HEK293T (cell line): Measurements from ENCODE around the gene FAM98C.

ENCODE experiments used
- CTCF ChIA-PET: fragments of 350-600 bp; formaldehyde crosslinking; extraction: SDS; loops from one replicate; lab custom pipeline; 2021; ENCODE audit warnings: antibody characterized with exemption, inconsistent platforms; lab: Yijun Ruan, JAX
- POLR2A ChIA-PET: fragments of 350-600 bp; formaldehyde crosslinking; extraction: SDS; loops from one replicate; lab custom pipeline; 2020; ENCODE audit warnings: antibody characterized with exemption, inconsistent platforms; lab: Yijun Ruan, JAX
- DNase-seq: peaks from one replicate; pipeline ENCODE4 v3.0.0; 2012; ENCODE audit warnings: mixed read lengths; ENCODE audit errors: extremely low spot score
- ARNT ChIP-seq: fragments of 450-650 bp; IDR thresholded peaks from 2 replicates; pipeline ENCODE4 v1.6.1; 2017; ENCODE audit warnings: mild to moderate bottlenecking
- BHLHE40 ChIP-seq: fragments of 450-650 bp; IDR thresholded peaks from 2 replicates; pipeline ENCODE4 v1.6.1; 2016; ENCODE audit warnings: mild to moderate bottlenecking, moderate library complexity, borderline replicate concordance
- CTBP1 ChIP-seq: fragments of 450-650 bp; IDR thresholded peaks from 2 replicates; pipeline ENCODE4 v1.6.1; 2016; ENCODE audit warnings: borderline replicate concordance
- ELF4 ChIP-seq: fragments of 450-650 bp; IDR thresholded peaks from 2 replicates; pipeline ENCODE4 v1.6.1; 2017; ENCODE audit warnings: antibody characterized with exemption
- FOXA1 ChIP-seq: fragments of 450-650 bp; IDR thresholded peaks from 2 replicates; pipeline ENCODE4 v1.6.1; 2016; ENCODE audit warnings: mild to moderate bottlenecking
- FOXK2 ChIP-seq: fragments of 450-650 bp; IDR thresholded peaks from 2 replicates; pipeline ENCODE4 v1.6.1; 2016; ENCODE audit warnings: mild to moderate bottlenecking
- FOXM1 ChIP-seq: fragments of 450-650 bp; IDR thresholded peaks from 2 replicates; pipeline ENCODE4 v1.6.1; 2017; ENCODE audit warnings: mild to moderate bottlenecking, borderline replicate concordance
- HDGF ChIP-seq: fragments of 450-650 bp; IDR thresholded peaks from 2 replicates; pipeline ENCODE4 v1.6.1; 2017; ENCODE audit warnings: antibody characterized with exemption, borderline replicate concordance
- L3MBTL2 ChIP-seq: fragments of 450-650 bp; conservative IDR thresholded peaks from 2 replicates; pipeline ENCODE4 v1.6.1; 2016; ENCODE audit warnings: mild to moderate bottlenecking
- LEF1 ChIP-seq: fragments of 450-650 bp; IDR thresholded peaks from 2 replicates; pipeline ENCODE4 v1.6.1; 2017; ENCODE audit warnings: mild to moderate bottlenecking, borderline replicate concordance
- NFRKB ChIP-seq: fragments of 450-650 bp; IDR thresholded peaks from 2 replicates; pipeline ENCODE4 v1.6.1; 2016; ENCODE audit warnings: mild to moderate bottlenecking, moderate library complexity
- SP1 ChIP-seq: fragments of 450-650 bp; IDR thresholded peaks from 2 replicates; pipeline ENCODE4 v1.6.1; 2017
- SUZ12 ChIP-seq: fragments of 450-650 bp; IDR thresholded peaks from 2 replicates; pipeline ENCODE4 v1.6.1; 2016; ENCODE audit warnings: mild to moderate bottlenecking
- TARDBP ChIP-seq: fragments of 450-650 bp; IDR thresholded peaks from 2 replicates; pipeline ENCODE4 v1.6.1; 2016
- ZNF384 ChIP-seq: fragments of 450-650 bp; IDR thresholded peaks from 2 replicates; pipeline ENCODE4 v1.6.1; 2016
- TF ChIP-seq, protein P1 (sequence below): fragments of 450-650 bp; IDR thresholded peaks from 2 replicates; pipeline ENCODE4 v1.6.1; 2016

FAM98C gene

DNA sequence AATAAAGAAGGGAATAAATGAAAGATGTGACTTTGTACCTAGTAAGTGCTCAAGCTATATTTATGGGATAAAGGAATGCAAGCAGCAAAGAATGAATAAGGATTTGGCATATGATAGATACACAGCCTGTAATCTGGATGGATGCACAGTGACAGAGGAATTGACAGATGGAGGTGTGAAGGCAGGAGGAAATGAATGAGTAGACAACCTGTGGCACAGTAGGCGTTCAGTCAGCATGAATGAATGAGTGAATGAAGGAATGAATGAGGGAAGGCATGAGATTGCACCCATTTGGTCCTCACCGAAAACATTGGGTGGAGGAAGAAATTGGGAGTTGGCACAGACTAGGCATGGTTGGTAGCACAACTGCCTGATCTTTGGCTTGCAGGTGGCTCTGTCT, 33.3 kb upstream of the FAM98C start:
- no peak for DNase-seq
- ChIA-PET CTCF (no interaction called here), POLR2A (no interaction called here)
- TF ChIP-seq LEF1 (no peak), CTBP1 (no peak), FOXK2 (no peak), SUZ12 (no peak), ELF4 (no peak), FOXA1 (no peak), TARDBP (no peak), NFRKB (no peak), SP1 (no peak), FOXM1 (no peak), ZNF384 (no peak)
- TF ChIP-seq, protein P1, sequence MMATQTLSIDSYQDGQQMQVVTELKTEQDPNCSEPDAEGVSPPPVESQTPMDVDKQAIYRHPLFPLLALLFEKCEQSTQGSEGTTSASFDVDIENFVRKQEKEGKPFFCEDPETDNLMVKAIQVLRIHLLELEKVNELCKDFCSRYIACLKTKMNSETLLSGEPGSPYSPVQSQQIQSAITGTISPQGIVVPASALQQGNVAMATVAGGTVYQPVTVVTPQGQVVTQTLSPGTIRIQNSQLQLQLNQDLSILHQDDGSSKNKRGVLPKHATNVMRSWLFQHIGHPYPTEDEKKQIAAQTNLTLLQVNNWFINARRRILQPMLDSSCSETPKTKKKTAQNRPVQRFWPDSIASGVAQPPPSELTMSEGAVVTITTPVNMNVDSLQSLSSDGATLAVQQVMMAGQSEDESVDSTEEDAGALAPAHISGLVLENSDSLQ: no peak

DNA sequence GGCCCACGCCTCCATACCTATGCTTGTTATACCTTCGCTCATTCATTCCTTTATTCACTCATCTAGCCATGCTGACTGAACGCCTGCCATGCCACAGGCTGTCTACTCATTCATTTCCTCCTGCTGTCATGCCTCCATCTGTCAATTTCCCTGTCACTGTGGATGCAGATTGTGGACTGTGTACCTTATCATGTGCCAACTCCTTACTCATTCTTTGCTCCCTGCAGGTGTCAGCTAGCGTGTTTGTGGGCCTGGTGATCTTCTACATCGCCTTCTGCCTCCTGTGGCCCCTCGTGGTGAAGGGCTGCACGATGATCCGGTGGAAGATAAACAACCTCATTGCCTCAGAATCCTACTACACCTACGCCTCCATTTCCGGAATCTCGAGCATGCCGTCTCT, 32.6 kb upstream of the FAM98C start:
- ChIA-PET POLR2A (no interaction called here), CTCF (no interaction called here)
- DNase-seq: no peak
- TF ChIP-seq L3MBTL2: no peak
- no peak for TF ChIP-seq FOXM1
- TF ChIP-seq LEF1: no peak
- TF ChIP-seq HDGF: no peak
- TF ChIP-seq SUZ12: no peak
- TF ChIP-seq FOXA1: no peak
- TF ChIP-seq CTBP1: no peak
- no peak for TF ChIP-seq ELF4
- no peak for TF ChIP-seq NFRKB
- TF ChIP-seq BHLHE40: no peak
- TF ChIP-seq ZNF384: no peak
- TF ChIP-seq, protein P1: no peak
- TF ChIP-seq ARNT: no peak

DNA sequence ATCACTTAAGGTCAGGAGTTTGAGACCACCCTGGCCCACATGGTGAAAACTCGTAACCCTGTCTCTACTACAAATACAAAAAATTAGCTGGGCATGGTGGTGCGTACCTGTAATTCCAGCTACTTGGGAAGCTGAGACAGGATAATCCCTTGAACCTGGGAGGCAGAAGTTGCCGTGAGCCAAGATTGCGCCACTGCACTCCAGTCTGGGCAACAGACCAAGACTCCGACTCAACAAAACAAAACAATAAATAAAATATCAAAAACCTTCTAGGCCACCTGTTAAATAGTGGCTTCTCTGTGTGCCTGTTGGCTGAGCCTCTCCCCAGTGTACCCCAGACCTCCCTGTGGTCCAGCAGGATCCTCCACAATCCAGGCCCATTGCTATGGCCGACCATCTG, 31.8 kb upstream of the FAM98C start:
- TF ChIP-seq SP1 (no peak), FOXM1 (no peak), FOXA1 (no peak), ARNT (no peak), ELF4 (no peak), ZNF384 (no peak)
- TF ChIP-seq, protein P1: no peak
- ChIA-PET CTCF (no interaction called here), POLR2A (no interaction called here)
- DNase-seq: no peak

DNA sequence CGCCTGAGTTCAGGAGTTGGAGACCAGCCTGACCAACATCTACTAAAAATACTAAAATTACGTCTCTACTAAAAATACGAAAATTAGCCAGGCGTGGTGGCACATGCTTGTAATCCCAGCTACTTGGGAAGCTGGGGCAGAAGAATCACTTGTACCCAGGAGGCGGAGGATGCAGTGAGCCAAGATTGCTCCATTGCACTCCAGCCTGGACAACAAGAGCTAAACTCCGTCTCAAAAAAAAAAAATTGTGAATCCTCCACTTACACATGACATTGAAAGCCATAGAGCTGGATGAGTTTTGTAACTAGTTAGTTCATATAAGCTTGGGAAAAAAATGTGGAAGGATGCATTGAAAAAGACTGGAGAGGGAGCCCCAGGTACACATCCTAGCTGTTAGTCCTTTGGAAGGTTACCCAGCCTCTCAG, 29.0 kb upstream of the FAM98C start:
- no peak for DNase-seq
- POLR2A ChIA-PET: interaction anchor here (0.7 to 2.2 kb wide), 15 partner anchors 10 to 369 kb away, joined by 3 to 40 read pairs (median 6); partner anchors contain the start of genes CATSPERG, EIF3K, FAM98C and GGN
- CTCF ChIA-PET: interaction anchor here (0.6 to 1.1 kb wide), 5 partner anchors 11 to 141 kb away, joined by 3 to 4 read pairs (median 3); no protein-coding TSS in a partner anchor
- TF ChIP-seq TARDBP (no peak), L3MBTL2 (peak; percentile 10; the same call in 1 of the 2 replicates), SP1 (no peak)

DNA sequence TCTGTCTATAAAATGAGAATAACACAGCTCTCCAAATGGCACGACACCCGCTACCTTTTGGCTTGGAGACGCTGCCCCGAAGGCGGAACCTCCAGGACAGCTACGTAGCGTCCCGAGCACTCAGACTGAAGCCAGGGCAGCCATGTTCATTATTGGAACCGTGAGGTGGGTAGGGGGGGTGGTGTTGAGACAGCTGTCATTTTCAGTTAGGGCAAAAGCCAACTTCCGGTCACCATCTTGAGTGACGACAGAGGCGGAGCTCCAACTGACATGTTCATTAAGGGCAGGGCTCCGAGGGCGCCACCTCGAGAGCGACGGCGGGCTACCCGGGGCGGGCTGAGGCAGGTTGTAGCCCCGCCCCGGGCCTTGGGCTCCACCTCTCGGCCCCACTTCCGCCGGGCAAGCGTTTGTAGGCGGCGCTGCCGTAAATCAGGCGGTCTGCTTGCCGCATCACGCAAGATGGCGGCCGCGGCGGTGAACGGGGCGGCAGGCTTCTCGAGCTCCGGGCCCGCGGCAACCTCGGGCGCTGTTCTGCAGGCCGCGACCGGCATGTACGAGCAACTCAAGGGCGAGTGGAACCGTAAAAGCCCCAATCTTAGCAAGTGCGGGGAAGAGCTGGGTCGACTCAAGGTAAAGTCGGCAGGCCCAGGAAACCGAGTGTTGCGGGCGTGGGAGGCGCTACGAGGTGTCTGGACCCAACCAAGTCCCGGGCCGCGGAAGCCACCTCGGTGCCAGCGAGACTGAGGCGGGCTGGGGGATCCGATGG, 28.4 kb upstream of the FAM98C start, which contains the start of gene PSMD8:
Gene PSMD8, plus strand, starts transcription at position 240 of the 766 bp plus-strand sequence. Its CDS starts 31 bp downstream, at position 271.
- TF ChIP-seq, protein P1: peak; percentile 96
- TF ChIP-seq ELF4 (peak; percentile 81), CTBP1 (no peak), L3MBTL2 (peak; percentile 27)
- DNase-seq: peak; percentile 98
- CTCF ChIA-PET: interaction anchor here (0.6 to 1.1 kb wide), 5 partner anchors 12 to 141 kb away, joined by 3 to 4 read pairs (median 3); no protein-coding TSS in a partner anchor
- POLR2A ChIA-PET: interaction anchor here (0.7 to 2.2 kb wide), 15 partner anchors 10 to 370 kb away, joined by 3 to 40 read pairs (median 6); partner anchors contain the start of genes CATSPERG, EIF3K, FAM98C and GGN

DNA sequence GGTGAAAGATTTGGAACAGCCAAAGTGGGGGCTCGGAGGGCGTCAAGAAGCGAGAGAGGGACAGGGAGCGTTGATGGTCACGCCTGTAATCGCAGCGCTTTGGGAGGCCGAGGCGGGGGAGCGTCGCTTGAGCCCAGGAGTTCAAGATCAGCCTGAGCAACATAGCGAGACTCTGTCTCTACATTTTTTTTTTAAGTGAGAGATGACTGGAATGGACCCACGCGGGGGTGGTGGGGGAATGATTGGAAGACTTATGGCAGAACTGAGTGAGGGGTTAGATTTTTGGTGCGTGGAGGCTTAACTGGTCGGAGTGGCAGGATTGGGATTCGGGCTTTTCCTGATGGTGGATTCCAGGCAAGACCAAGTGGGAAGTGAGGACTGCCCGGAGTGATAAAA, 27.8 kb upstream of the FAM98C start:
- TF ChIP-seq HDGF: no peak
- no peak for TF ChIP-seq FOXA1
- no peak for TF ChIP-seq TARDBP
- TF ChIP-seq FOXM1: no peak
- no peak for TF ChIP-seq ARNT
- TF ChIP-seq CTBP1: no peak
- TF ChIP-seq SUZ12: no peak
- no peak for TF ChIP-seq NFRKB
- no peak for TF ChIP-seq SP1
- no peak for TF ChIP-seq BHLHE40
- no peak for TF ChIP-seq FOXK2
- no peak for TF ChIP-seq LEF1
- no peak for TF ChIP-seq ELF4
- no peak for TF ChIP-seq ZNF384
- TF ChIP-seq, protein P1: no peak
- TF ChIP-seq L3MBTL2: no peak
- POLR2A ChIA-PET: interaction anchor here (1.6 to 2.2 kb wide), 4 partner anchors 13 to 244 kb away, joined by 7 to 40 read pairs (median 24); partner anchors contain the start of genes CATSPERG, EIF3K, GGN and SPRED3
- DNase-seq: no peak
- CTCF ChIA-PET: no interaction called here
